ENCODE measurements around the gene RNASE8.

DNA sequence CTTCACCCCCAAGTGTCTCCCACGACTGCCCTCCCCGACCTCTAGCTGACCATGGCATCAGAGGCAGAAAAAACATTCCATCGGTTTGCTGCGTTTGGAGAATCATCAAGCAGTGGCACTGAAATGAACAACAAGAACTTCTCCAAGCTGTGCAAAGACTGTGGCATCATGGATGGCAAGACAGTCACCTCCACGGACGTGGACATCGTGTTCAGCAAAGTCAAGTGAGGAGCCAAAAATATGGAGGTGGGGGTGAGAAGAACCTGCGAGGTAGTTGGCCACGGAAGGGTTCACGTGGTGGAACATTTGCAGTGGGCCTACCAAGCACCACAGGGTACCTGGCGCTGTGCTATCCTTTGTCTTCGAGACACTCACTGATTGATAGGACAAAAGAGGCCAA, 27.1 kb upstream of the RNASE8 start:
- TF ChIP-seq, protein P1, sequence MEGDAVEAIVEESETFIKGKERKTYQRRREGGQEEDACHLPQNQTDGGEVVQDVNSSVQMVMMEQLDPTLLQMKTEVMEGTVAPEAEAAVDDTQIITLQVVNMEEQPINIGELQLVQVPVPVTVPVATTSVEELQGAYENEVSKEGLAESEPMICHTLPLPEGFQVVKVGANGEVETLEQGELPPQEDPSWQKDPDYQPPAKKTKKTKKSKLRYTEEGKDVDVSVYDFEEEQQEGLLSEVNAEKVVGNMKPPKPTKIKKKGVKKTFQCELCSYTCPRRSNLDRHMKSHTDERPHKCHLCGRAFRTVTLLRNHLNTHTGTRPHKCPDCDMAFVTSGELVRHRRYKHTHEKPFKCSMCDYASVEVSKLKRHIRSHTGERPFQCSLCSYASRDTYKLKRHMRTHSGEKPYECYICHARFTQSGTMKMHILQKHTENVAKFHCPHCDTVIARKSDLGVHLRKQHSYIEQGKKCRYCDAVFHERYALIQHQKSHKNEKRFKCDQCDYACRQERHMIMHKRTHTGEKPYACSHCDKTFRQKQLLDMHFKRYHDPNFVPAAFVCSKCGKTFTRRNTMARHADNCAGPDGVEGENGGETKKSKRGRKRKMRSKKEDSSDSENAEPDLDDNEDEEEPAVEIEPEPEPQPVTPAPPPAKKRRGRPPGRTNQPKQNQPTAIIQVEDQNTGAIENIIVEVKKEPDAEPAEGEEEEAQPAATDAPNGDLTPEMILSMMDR (conservative IDR thresholded peaks at IDR 0.05; ENCODE audit: low read depth, low read length), result no peak
- no peak for TF ChIP-seq EZH2phosphoT487 (IDR thresholded peaks at IDR 0.05; ENCODE audit: borderline replicate concordance, low read length)
- TF ChIP-seq EZH2 (IDR thresholded peaks at IDR 0.05; ENCODE audit: low read length, unreplicated experiment), result no peak

Measured in PC-3 (cell line).